Fibroblast of skin of right biceps (primary cell): Measurements from ENCODE around the gene WIF1.

Experiments
- DNase-seq: peaks from one replicate; pipeline ENCODE4 v3.0.0-alpha.2; 2013

The WIF1 gene

DNA sequence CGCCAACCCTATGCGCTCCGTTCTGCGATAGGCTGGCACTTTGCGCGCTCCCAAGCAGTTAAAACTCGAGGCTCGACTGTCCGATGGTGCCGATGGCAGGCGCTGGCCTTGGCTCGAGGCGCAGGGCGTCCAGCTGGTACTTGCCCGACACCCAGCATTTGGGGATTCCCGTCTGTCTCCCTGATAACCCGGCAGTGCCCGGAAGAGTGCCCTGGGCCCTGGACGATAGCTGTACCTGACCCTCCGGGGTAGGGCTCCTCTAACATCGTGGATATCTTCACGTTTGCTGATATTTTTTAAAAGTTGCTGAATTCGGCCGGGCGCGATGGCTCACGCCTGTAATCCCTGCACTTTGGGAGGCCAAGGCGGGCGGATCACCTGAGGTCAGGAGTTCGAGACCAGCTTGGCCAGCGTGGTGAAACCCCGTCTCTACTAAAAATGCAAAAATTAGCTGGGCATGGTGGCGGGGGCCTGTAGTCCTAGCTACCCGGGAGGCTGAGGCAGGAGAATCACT, 908 bp upstream of the WIF1 start:
- DNase-seq, result no peak

DNA sequence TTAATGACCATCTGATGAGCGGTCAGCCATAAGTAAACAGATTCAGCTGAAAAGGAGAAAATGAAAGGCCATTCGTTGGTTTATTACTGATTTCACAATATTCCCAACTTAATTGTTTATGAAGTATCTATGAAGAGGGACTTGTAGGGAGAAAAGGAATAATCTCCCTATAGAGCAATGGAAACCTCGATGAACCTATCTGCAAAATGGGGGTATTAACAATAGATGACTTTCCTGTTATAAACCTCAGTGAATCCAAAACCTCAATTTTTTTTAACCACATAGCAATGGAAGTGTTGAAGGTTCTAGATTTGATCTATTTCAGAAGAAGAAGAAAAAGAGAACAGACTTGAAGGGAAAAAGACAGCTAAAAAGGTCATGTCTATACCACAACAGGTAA, 2.0 kb downstream of the WIF1 start:
- DNase-seq, result no peak

DNA sequence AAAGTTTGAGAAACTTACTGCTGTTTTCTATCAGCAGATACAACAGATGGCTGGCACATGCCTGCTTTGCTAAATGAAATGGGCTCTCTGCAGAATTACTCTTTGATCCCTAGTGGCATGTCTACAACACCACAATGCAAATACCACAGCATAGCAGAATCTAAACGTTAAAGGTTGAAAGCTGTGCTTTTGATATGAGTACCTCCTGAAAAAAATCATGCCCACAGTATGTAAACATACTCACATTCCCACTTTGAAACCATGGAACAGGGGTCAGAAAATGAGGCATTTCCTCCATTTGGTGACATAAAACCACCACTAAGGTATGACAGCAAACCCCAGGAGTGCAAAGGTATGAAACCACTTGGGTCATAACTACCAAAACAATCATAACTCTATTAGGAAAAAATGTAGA, 7.5 kb downstream of the WIF1 start:
- DNase-seq, result no peak

DNA sequence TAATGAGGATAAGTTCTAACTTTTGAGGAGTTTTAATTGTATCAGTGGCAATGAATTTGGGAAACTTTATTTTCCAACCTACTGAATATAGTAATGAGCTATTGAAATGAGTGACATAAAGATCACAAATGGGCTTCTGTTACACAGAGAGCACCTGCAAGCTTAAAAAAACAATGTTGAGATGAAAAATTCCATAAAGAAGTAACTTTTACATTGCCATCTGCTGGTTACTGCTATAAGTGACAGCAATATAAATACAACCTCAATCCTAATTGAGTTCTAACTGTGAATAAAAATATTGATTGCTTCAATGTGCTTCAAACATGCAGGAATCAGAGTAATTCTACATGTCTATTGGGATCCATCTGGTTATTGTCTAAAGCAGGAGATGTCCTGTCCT, 14.2 kb downstream of the WIF1 start:
- DNase-seq, result no peak

DNA sequence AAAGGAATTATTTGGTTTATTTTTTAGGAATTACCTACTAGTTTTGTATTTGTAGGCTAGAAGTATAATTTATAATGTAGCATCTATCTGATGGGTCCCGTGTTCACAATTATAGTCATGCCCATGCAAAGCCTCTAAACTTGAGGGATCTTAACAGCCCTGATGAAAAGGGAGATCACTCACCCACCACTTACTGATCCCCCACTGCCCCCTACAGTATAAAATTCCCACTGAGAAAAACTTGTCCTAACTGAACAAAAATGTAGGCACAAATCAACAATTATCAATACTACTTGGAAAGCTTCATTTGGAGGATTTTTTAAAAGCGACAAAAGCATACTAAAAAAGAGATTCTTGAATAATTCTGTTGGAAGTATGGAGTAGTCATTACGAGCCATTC, 21.0 kb downstream of the WIF1 start:
- no peak for DNase-seq

DNA sequence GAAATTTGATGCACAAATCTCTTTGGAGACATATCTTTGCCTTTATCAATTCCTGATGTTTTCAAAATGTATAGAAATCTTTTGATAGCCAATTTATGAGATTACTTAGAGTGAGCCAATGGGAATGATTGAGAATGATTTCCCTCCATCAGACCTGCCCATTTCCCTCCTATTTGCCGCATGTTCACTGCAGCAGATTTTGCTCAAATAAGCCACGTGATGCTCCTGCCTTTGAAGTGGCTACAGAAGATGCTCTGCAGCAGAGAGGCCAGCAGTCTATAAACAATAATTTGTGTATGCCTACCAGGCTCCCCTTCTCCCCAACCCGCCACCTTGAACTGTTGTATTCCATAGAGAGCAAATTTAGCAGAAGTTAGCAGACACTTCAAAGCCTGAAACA, 21.9 kb downstream of the WIF1 start:
- DNase-seq, result no peak

DNA sequence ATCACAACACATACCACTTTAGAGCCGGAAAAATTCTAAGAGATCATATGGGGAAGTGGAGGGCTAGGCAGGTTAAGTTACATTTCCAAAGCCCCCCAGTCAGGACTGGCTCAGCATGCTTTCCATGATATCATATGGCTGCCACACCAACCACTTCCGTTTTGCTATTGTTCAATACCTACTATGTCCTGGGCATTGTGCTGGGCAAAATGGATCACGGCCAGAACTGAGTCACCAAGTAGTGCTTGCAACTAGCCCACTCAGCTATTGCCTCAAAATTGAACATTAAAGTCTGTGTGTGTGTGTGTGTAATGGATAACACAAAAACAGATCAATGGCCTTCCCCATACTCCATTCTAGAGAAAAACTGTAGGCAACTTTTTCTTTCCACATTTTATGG, 22.7 kb downstream of the WIF1 start:
- DNase-seq, result no peak

DNA sequence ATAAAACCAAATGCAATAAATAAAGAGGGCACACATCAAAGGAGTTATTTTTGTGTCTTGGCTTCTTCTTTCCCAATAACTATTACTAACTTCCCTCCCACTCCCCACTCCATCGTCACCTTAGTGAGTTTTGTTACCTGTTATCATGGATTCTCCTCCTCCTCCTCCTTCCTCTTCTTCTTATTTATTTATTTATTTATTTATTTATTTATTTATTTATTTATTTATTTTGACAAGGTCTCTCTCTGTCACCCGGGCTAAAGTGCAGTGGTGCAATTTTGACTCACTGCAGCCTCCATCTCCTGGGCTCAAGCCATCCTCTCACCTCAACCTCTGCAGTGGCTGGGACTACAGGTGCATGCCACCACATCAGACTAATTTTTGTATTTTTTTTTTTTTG, 26.4 kb downstream of the WIF1 start:
- DNase-seq, result no peak

DNA sequence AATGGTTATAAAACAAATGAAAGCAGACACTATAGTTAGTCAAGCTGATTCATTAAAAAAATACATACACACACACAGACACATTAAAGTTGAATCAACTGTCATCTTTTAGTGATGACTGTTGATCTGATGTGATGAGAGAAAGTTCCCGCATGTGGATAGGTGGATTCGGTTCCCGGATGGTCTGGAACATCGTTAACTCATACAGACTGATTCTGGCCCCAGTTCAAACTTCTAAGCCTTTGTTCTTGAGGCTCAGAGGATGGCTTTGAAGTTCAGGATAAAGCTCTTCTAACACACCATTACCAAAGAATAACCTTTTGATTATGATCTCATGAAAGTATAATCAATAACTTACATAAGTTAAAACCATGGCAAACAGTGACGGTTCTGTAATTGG, 27.5 kb downstream of the WIF1 start:
- DNase-seq, result peak; percentile 43

DNA sequence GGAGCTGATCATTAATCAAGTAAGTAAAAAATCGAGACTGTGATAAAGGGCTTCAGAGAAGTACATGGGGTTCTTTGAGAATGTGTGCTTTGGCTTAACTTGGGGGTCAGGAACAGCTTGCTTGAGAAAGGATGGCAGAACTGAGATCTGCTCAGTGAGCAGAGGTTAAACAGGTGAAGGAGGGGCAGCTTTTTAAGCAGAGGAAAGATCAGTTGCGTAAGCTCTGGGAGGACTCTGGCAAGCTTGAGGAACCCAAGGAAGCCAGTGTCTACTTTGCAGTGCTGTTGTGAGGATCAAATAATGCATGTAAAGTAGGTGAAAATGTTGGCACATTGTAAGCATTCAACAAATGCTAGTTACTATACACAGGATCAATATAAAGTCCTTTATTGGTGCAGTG, 30.6 kb downstream of the WIF1 start:
- DNase-seq, result no peak

DNA sequence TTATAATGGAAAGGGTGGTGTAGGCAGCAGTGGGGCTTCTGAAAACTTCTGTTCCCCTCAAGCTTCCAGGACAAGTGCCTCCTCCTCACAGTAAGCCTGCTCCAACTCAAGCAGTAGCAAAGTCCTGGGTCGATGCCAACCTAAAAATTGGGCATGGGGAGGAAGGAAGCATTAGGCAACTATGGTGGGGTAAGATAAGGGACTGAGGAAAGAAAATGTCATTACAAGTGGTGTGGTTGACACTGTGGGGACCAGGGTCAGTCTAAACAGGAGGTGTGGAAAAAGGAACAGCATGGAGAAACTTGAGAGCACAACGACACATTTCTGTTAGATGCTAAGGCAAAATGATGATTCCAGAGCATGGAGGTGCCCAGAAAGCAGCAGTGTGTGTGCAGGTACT, 34.9 kb downstream of the WIF1 start:
- DNase-seq, result no peak

DNA sequence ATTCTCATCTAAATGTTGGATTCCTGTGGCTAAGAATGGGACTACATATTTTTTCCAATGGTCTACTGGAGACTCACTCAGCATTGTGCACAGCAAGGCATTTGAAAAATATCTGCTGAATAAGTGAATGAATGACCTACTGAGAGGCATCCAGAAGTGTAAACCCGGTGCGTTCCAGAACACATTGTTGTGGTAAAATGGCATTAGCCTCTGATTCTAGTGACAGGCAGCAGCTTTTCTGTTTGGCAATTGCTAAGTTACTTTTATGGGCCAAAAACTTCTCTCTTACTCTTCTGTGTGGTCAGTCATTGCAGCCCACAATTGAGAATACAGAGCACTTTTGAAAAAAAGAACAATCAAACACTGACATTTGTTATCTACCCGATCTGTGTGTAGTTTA, 36.5 kb downstream of the WIF1 start:
- DNase-seq, result no peak

DNA sequence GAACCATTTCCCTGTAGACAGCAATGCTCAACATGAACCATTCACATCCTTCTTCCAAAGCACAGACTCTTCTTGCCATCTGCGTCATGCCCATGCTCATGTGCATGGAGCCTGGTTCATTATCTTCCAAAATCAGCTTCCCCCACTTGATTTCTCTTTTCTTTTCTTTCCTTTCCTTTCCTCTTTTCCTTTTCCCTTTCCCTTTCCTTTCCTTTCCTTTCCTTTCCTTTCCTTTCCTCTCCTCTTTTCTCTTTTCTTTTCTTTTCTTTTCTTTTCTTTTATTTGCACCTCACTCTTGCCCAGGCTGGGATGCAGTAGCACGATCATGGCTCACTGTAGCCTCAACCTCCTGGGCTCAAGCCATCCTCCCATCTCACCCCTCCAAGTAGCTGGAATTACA, 37.5 kb downstream of the WIF1 start:
- DNase-seq, result no peak

DNA sequence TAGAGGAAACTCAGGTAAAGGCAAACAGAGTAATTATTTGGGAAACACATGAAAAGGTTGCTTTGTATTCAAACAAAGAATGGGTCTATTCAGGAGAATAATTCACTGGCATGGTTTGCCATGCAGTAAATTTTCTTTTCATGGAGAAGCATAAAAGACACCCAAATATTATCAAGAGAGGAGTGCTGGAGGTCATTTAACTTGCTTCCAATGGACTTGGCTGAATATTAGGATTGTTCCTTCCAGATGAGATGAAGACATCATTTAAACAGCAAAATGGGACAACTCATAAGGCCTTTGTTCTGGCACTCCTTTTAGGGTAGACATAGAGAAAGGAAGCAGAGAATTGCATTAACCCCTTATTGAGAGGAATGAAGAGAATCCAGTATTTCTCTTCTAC, 38.7 kb downstream of the WIF1 start:
- no peak for DNase-seq

DNA sequence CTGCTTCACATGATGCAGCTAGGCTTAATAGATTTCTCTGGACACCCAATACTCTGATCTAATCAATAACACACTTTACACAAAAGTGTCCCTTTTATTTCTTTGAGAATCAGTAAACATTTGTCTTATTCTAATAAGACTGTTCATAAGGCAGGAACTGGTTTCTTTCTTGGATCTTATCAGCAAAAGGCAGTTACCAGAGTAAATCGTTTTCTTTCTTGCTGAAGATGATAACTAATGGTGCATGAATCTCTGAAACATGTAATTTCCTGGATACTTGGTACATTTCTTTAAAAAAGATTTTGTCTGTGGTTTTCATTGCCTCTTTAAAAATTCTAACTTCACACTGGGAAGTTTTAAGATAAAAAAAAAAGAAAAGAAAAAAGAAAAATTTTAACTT, 39.6 kb downstream of the WIF1 start:
- DNase-seq, result no peak

DNA sequence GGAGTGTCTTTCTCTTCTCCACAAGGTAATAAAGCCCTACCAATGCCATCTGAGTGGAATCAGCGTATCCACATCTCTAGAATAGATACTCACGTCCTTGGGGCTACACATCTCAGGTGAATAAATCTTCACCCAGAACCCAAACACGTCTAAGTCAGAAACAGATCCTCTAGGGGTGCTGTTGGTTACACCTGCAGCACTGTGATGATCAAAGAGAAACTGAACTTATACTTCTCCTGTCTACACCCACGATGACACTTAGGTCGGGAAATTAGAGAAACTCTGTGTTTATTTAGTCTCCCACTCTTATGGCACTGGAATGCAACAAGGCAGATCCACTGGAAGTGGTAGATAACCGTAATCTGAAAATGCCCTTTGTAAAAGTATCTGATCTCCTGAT, 46.2 kb downstream of the WIF1 start:
- no peak for DNase-seq

DNA sequence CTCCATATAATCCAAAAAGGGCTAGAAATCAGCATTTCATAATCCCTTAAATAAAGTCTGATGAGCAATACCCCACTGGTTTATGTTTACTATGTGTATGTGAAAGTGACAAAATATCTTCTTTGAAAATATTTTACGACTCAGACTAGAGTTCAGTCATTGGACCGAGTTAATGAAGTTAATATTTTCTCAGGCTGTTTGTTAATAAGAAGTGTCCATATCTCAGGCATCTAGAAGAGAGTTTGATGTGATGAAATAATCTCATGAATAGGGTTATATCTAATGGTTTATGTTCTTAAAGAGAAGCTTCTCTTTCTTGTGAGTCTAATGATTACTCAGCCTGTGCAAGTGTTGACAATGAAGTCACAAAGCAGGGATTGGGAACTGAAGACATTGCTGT, 51.8 kb downstream of the WIF1 start:
- DNase-seq, result no peak

DNA sequence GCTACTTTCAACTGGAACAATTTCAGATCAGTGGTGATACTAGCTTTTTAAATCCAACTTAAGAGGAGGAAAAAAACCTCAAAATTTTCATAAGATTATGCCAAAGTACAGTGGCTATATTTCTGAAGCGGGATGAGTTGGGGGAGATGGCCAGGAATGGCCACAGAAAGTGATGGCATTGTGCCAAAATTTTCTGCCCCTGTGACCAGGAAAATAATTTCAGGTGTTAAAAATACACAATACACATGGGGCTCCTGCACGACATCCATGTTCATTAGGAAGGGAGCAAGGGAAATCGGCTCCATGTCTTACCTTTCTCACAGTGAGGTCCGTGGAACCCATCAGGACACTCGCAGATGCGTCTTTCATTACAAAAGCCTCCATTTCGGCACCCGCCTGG, 53.7 kb downstream of the WIF1 start:
- DNase-seq, result no peak

DNA sequence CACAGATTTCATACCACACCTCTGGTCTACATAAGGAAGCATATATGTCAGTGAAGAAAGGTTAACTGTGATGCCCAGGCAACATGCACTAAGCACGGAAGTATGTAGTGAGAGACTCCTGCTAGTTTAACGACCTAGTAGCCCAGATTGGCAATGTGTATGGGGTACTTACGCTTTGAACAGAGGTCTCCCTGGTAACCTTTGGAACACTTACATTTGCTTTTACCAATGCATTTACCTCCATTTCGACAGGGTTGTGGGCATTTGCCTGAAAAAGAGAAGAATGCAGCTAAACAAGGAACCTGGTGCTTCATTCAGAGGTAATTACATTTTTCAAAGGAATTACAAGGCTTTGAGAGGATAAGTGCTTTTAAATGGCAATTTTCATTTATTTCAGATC, 65.2 kb downstream of the WIF1 start:
- no peak for DNase-seq

DNA sequence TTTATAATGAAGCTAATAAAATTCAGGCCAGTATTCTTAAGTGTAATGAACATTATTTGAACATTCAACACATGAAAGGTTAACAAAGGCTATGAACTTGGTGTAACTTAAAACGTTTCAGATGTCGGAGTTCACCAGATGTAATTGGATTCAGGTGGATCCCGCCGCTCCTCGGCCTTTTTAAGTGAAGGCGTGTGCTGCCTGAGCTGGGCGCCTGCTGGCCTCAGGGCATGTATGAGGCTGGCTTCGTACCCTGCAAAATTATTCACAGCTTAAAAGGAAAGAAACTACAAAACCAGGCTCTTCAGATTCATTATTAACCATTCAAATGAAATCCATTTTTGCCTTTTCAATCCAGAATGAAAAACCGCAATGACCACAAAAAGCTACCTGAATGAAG, 69.9 kb downstream of the WIF1 start:
- DNase-seq, result no peak

DNA sequence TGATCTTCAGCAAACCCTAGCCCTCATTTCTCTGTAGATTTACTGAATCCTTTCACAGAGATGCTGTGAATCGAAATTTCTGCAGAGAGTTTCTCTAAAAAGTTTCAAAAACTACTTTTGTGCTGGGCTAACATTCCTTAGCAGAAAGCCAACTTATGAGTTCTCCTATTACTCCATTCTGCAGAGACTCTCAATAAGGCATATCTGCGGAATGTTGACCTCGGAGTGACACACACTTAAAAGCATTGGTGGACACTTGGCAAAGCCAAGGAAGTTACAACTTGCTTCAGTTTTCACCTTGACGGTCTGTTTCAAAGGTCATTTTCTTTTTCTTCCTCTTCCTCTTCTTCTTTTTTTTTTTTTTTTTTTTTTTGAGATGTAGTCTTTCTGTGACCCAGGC, 75.8 kb downstream of the WIF1 start:
- no peak for DNase-seq

DNA sequence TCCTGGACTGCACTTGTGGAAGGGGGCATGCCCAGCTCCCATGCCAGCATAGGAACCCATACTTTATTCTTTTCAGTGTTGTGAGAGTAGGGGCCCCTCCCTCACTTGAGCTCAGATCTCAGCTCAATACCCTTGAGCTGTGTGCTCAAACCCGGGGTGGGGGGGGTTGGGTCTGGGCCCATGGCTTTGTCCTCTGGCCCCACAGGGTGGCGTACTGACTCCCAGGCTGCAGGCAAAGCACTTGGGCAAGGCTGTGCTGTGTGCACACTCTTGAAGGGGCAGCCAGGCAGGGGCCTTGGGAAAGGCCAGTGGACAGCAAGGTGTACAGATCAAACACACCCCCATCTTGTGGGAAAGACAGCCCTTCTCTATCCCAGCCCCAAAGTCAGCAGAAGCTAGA, 81.8 kb downstream of the WIF1 start:
- no peak for DNase-seq

DNA sequence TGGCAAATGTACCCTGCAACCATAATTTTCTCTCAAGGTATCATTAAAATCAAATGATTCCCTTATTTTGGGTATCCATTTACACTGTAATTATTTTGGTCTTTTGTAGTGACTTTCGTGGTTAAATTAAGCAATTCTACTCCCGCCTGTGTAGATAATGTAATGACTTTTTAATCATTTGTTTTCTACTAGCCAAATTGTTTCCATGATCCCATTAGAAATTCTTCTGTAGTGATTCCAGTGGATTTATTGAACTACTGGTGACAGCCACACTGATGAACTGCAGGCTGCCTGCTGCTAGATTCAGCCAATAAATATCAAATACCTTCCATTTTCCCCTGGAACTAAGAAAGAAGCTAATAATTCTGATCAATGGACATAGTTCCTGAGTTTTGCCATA, 96.0 kb downstream of the WIF1 start:
- DNase-seq, result no peak

DNA sequence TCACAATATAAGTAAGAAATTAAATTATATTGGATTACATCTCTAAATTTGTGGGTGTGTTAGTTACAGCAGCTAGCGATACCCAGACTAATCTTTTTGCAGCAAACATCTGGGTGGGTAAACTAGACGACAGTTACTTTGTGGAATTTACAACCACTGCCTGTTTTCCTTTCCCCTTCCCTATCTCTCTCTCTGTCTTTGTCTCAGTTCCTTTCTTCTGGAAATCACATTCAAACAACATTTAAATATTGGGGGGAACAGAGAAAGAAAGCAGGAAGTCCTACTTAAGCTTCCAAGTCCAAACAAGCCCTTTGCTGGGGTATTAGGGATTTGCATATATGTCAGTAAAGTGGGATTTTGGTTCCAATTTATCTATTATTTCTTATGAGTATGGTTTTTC, 97.6 kb downstream of the WIF1 start:
- no peak for DNase-seq

DNA sequence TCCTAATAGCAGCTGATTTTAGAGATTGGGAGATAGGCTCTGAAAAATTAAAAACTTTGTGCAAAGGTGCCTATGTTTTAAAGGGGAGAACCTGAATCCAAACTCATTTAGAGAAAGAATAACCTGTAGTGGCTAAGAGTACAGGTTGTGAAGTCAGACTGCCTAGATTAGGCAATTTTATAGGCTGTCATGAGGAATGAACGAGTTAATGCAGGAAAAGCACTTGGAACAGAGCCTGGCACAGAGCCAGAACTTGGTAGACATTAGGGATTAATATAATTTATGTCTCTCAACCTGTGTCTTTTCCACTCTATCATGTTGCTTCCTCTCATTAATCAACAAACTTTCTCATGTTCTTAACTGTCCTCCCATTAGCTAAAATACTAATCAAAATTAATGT, 98.1 kb downstream of the WIF1 start:
- DNase-seq, result no peak

DNA sequence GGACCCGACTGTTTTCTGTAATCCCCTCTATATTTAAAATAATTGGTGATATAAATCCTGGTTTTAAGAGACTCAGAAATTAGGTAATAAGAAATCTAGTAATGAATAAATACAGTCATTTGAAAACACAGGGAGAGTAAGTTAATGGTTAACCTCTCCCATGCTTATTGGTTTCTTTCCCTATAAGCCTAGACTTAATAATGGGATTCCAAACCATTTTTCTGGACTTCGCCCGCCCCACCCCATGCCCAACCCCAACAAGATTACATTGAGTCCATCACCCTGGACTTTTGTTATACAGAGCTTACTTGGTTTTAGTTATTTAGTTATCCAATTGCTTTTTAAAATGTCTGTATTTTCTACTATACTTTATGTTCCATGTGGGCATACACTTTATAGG, 98.7 kb downstream of the WIF1 start:
- DNase-seq, result no peak
